Measurements from ENCODE around the gene MTHFR.

MTHFR gene

GRCh38 chr1:11778844-11779623 is 26.7 kb downstream of the MTHFR start:
- no peak overlapping the region for H4K5ac ChIP-seq (ENCODE audit: low read length)
- H3K27ac ChIP-seq (ENCODE audit: low read depth, low read length), result no peak overlapping the region
- no peaks in the 10 kb centered on the region for H3K4me1 ChIP-seq (ENCODE audit: control insufficient read depth, low read depth, low read length)
- no peak overlapping the region for H3K9ac ChIP-seq (ENCODE audit: low read length)
- H3K56ac ChIP-seq (ENCODE audit: low read length), result no peak overlapping the region
- no peak overlapping the region for H3K4me3 ChIP-seq (ENCODE audit: low read length)
- no peak overlapping the region for H2BK15ac ChIP-seq (replicated peaks; ENCODE audit: low read depth)
- H4K8ac ChIP-seq (ENCODE audit: low read depth, low read length), result no peak overlapping the region
- no peaks in the 10 kb centered on the region for H3K36me3 ChIP-seq (ENCODE audit: control insufficient read depth, insufficient read depth, low read length)
- no peak overlapping the region for H2AK5ac ChIP-seq (ENCODE audit: low read length)
- H3K4me2 ChIP-seq (ENCODE audit: low read length), result no peak overlapping the region
- no peak for DNase-seq
- WGBS (ENCODE audit: extremely low coverage, insufficient coverage, low lambda C conversion rate), result no CpG with 5 or more reads among the region's 15 CpGs
- no peak overlapping the region for H3K23ac ChIP-seq (ENCODE audit: low read length)
- no peak overlapping the region for H2BK120ac ChIP-seq (ENCODE audit: low read depth, low read length)
- no peaks in the 10 kb centered on the region for H3K79me2 ChIP-seq (ENCODE audit: control insufficient read depth, insufficient read depth, low read length)
- no peak overlapping the region for H3K18ac ChIP-seq (ENCODE audit: low read length)
- H3K79me1 ChIP-seq (ENCODE audit: low read length), result no peaks in the 10 kb centered on the region
- H3K4ac ChIP-seq (ENCODE audit: low read depth, low read length), result no peak overlapping the region
- no peak overlapping the region for H2BK5ac ChIP-seq (ENCODE audit: low read length)
- no peaks in the 10 kb centered on the region for H3K27me3 ChIP-seq (ENCODE audit: insufficient read depth, low read length, poor library complexity)

GRCh38 chr1:11778336-11778735 is 27.4 kb downstream of the MTHFR start:
- no peaks in the 10 kb centered on the region for H3K79me1 ChIP-seq (ENCODE audit: low read length)
- H3K79me2 ChIP-seq (ENCODE audit: control insufficient read depth, insufficient read depth, low read length), result no peaks in the 10 kb centered on the region
- WGBS (ENCODE audit: extremely low coverage, insufficient coverage, low lambda C conversion rate), result no CpG with 5 or more reads among the region's 9 CpGs
- no peak overlapping the region for H3K4ac ChIP-seq (ENCODE audit: low read depth, low read length)
- no peak overlapping the region for H3K4me3 ChIP-seq (ENCODE audit: low read length)
- no peaks in the 10 kb centered on the region for H3K36me3 ChIP-seq (ENCODE audit: control insufficient read depth, insufficient read depth, low read length)
- H3K27me3 ChIP-seq (ENCODE audit: insufficient read depth, low read length, poor library complexity), result no peaks in the 10 kb centered on the region
- no peak overlapping the region for H4K8ac ChIP-seq (ENCODE audit: low read depth, low read length)
- no peak overlapping the region for H3K56ac ChIP-seq (ENCODE audit: low read length)
- no peak overlapping the region for H3K27ac ChIP-seq (ENCODE audit: low read depth, low read length)
- H2BK15ac ChIP-seq (replicated peaks; ENCODE audit: low read depth), result no peak overlapping the region
- no peak overlapping the region for H3K23ac ChIP-seq (ENCODE audit: low read length)
- DNase-seq, result no peak
- no peak overlapping the region for H3K9ac ChIP-seq (ENCODE audit: low read length)
- H3K4me2 ChIP-seq (ENCODE audit: low read length), result no peak overlapping the region
- H3K18ac ChIP-seq (ENCODE audit: low read length), result no peak overlapping the region
- no peak overlapping the region for H4K5ac ChIP-seq (ENCODE audit: low read length)
- H2AK5ac ChIP-seq (ENCODE audit: low read length), result no peak overlapping the region
- no peak overlapping the region for H2BK5ac ChIP-seq (ENCODE audit: low read length)
- H2BK120ac ChIP-seq (ENCODE audit: low read depth, low read length), result no peak overlapping the region
- no peaks in the 10 kb centered on the region for H3K4me1 ChIP-seq (ENCODE audit: control insufficient read depth, low read depth, low read length)

- Histone ChIP-seq H2AK5ac (ENCODE audit: low read length) (no peak overlapping the region), H3K4me3 (ENCODE audit: low read length) (no peak overlapping the region), H2BK120ac (ENCODE audit: low read depth, low read length) (no peak overlapping the region), H4K8ac (ENCODE audit: low read depth, low read length) (no peak overlapping the region), H3K79me2 (ENCODE audit: control insufficient read depth, insufficient read depth, low read length) (no peaks in the 10 kb centered on the region), H3K4me2 (ENCODE audit: low read length) (no peak overlapping the region), H3K9ac (ENCODE audit: low read length) (no peak overlapping the region), H3K36me3 (ENCODE audit: control insufficient read depth, insufficient read depth, low read length) (no peaks in the 10 kb centered on the region), H3K27ac (ENCODE audit: low read depth, low read length) (no peak overlapping the region), H3K4ac (ENCODE audit: low read depth, low read length) (no peak overlapping the region), H3K18ac (ENCODE audit: low read length) (no peak overlapping the region), H2BK15ac (replicated peaks; ENCODE audit: low read depth) (no peak overlapping the region), H3K27me3 (ENCODE audit: insufficient read depth, low read length, poor library complexity) (no peaks in the 10 kb centered on the region), H4K5ac (ENCODE audit: low read length) (no peak overlapping the region), H3K79me1 (ENCODE audit: low read length) (no peaks in the 10 kb centered on the region), H3K4me1 (ENCODE audit: control insufficient read depth, low read depth, low read length) (no peaks in the 10 kb centered on the region), H2BK5ac (ENCODE audit: low read length) (no peak overlapping the region), H3K56ac (ENCODE audit: low read length) (no peak overlapping the region), H3K23ac (ENCODE audit: low read length) (no peak overlapping the region)
- no CpG with 5 or more reads among the region's 8 CpGs for WGBS (ENCODE audit: extremely low coverage, insufficient coverage, low lambda C conversion rate)
- DNase-seq, result no peak
Observed at GRCh38 chr1:11777658-11778322, 28.0 kb downstream of the MTHFR start.

- H3K9ac ChIP-seq (ENCODE audit: low read length), result no peak overlapping the region
- H3K4me1 ChIP-seq (ENCODE audit: control insufficient read depth, low read depth, low read length), result no peaks in the 10 kb centered on the region
- H3K23ac ChIP-seq (ENCODE audit: low read length), result no peak overlapping the region
- WGBS (ENCODE audit: extremely low coverage, insufficient coverage, low lambda C conversion rate), result no CpG with 5 or more reads among the region's 9 CpGs
- H2BK15ac ChIP-seq (replicated peaks; ENCODE audit: low read depth), result no peak overlapping the region
- no peak overlapping the region for H3K56ac ChIP-seq (ENCODE audit: low read length)
- H4K5ac ChIP-seq (ENCODE audit: low read length), result no peak overlapping the region
- no peak overlapping the region for H3K4ac ChIP-seq (ENCODE audit: low read depth, low read length)
- DNase-seq, result no peak
- H3K18ac ChIP-seq (ENCODE audit: low read length), result no peak overlapping the region
- no peaks in the 10 kb centered on the region for H3K36me3 ChIP-seq (ENCODE audit: control insufficient read depth, insufficient read depth, low read length)
- H3K27ac ChIP-seq (ENCODE audit: low read depth, low read length), result no peak overlapping the region
- no peak overlapping the region for H2BK120ac ChIP-seq (ENCODE audit: low read depth, low read length)
- no peak overlapping the region for H2AK5ac ChIP-seq (ENCODE audit: low read length)
- H3K4me2 ChIP-seq (ENCODE audit: low read length), result no peak overlapping the region
- no peak overlapping the region for H2BK5ac ChIP-seq (ENCODE audit: low read length)
- H3K27me3 ChIP-seq (ENCODE audit: insufficient read depth, low read length, poor library complexity), result no peaks in the 10 kb centered on the region
- H3K79me1 ChIP-seq (ENCODE audit: low read length), result no peaks in the 10 kb centered on the region
- H3K79me2 ChIP-seq (ENCODE audit: control insufficient read depth, insufficient read depth, low read length), result no peaks in the 10 kb centered on the region
- H4K8ac ChIP-seq (ENCODE audit: low read depth, low read length), result no peak overlapping the region
- H3K4me3 ChIP-seq (ENCODE audit: low read length), result no peak overlapping the region
Observed at GRCh38 chr1:11774753-11775152, 31.0 kb downstream of the MTHFR start.

- Histone ChIP-seq H3K4me2 (ENCODE audit: low read length) (no peak overlapping the region), H3K18ac (ENCODE audit: low read length) (no peak overlapping the region), H3K79me2 (ENCODE audit: control insufficient read depth, insufficient read depth, low read length) (no peaks in the 10 kb centered on the region), H3K27ac (ENCODE audit: low read depth, low read length) (no peak overlapping the region), H3K4me3 (ENCODE audit: low read length) (no peak overlapping the region), H3K27me3 (ENCODE audit: insufficient read depth, low read length, poor library complexity) (no peaks in the 10 kb centered on the region), H3K4ac (ENCODE audit: low read depth, low read length) (no peak overlapping the region), H4K5ac (ENCODE audit: low read length) (no peak overlapping the region), H3K79me1 (ENCODE audit: low read length) (no peaks in the 10 kb centered on the region), H3K9ac (ENCODE audit: low read length) (no peak overlapping the region), H3K56ac (ENCODE audit: low read length) (no peak overlapping the region), H4K8ac (ENCODE audit: low read depth, low read length) (no peak overlapping the region), H2AK5ac (ENCODE audit: low read length) (no peak overlapping the region), H2BK5ac (ENCODE audit: low read length) (no peak overlapping the region), H2BK15ac (replicated peaks; ENCODE audit: low read depth) (no peak overlapping the region), H3K4me1 (ENCODE audit: control insufficient read depth, low read depth, low read length) (no peaks in the 10 kb centered on the region), H2BK120ac (ENCODE audit: low read depth, low read length) (no peak overlapping the region), H3K36me3 (ENCODE audit: control insufficient read depth, insufficient read depth, low read length) (no peaks in the 10 kb centered on the region), H3K23ac (ENCODE audit: low read length) (no peak overlapping the region)
- no peak for DNase-seq
- no CpG with 5 or more reads among the region's 5 CpGs for WGBS (ENCODE audit: extremely low coverage, insufficient coverage, low lambda C conversion rate)
Observed at GRCh38 chr1:11772458-11772857, 33.3 kb downstream of the MTHFR start.

All from mesendoderm (in vitro differentiated cells).